GM19324 (cell line): ENCODE measurements around the gene SMPD3.
A peak's percentile ranks its signal among the peaks of the same experiment; 100 is the strongest.

Experiments used
- ATAC-seq: cut with Tn5 transposase; IDR thresholded peaks from one replicate; pipeline ENCODE4 v1.9.1; 2021; ENCODE audit warnings: mild to moderate bottlenecking, moderate library complexity; ENCODE audit not compliant: unreplicated experiment, low FRiP score

SMPD3 gene

DNA sequence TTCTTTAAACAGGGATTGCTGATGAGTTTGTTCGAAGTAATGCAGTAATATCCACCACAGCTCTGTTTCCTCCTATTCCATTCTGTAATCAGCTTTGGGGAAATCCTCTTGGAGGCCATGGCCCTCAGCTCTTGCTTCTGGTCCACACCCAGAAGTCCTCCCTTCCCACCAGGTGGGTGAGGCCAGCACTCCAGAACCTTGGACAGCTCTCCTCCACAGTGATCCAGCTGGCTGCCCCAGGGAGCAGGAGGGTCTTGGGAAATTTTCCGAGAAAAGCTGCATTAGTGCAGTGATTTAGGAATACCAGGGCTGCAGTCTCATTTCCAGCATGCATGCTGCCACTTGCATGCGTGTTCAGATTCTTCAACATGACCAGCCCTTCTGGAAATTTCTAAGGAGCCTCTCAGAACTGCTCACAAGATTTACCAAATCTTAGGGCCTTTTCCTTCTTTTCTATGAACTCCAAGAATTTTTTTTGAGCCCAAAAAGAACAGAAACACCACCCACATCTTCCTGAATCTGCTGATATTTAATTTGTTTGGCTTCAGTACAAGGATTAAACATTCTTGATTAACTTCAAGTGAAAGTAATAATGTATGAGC lies 4.2 kb downstream of the SMPD3 start:
- no peak for ATAC-seq

- ATAC-seq = no peak
Observed at GRCh38 chr16:68436581-68436980, 11.7 kb downstream of the SMPD3 start.

DNA sequence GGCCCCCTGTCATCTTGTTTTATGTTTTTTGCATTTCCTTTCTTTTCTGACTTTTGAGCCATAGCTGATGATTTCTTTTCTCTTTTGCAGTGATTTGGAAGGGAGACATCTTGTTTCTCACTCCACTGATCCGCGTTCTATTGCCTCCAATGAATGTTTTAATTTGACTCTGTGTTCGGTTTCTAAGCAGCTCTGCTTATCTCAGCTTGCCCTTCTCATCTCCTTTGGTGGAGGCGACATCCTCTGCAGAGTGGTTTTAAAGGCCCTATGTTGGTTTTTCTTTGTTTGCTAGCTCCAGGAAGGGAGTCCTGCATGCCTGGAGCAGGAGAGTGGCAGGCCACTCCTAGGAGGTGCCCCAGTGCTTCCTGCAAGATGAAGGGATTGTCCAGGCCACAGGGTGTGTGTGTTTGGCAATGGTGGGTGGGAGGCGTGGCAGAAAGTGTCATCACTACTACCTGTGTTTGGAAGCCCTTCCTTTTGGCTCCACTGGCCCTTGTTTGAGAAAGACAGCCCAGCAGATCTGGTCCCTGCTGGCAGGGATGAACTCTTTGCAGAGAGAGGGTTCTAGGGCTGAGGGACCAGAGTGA lies 13.6 kb downstream of the SMPD3 start:
- ATAC-seq = no peak

DNA sequence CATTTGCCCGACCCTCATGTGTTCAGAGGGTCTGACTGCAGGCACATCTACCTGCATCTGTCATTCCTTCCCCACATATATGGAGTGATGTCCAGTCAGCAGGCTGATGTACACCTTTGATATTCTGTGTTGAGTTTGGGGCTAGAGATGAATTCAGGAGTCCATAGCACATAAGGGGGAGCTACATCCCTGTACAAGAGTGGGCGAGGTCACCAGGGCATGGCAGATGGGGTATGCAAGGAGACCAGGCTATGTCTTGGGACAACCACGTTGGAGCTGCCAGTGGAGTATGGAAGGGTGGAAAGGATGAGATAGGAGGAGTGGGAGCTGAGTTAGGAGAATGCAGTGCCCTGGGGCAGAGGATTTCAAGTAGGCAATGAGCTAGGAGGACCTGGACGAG lies 15.0 kb downstream of the SMPD3 start:
- no peak for ATAC-seq

GRCh38 chr16:68432701-68433100 lies 15.6 kb downstream of the SMPD3 start:
- no peak for ATAC-seq

- no peak for ATAC-seq
Observed at GRCh38 chr16:68429076-68429854, 19.0 kb downstream of the SMPD3 start.

GRCh38 chr16:68427649-68428303 lies 20.5 kb downstream of the SMPD3 start:
- ATAC-seq = no peak

- no peak for ATAC-seq
Observed at GRCh38 chr16:68426347-68426652, 22.0 kb downstream of the SMPD3 start.

DNA sequence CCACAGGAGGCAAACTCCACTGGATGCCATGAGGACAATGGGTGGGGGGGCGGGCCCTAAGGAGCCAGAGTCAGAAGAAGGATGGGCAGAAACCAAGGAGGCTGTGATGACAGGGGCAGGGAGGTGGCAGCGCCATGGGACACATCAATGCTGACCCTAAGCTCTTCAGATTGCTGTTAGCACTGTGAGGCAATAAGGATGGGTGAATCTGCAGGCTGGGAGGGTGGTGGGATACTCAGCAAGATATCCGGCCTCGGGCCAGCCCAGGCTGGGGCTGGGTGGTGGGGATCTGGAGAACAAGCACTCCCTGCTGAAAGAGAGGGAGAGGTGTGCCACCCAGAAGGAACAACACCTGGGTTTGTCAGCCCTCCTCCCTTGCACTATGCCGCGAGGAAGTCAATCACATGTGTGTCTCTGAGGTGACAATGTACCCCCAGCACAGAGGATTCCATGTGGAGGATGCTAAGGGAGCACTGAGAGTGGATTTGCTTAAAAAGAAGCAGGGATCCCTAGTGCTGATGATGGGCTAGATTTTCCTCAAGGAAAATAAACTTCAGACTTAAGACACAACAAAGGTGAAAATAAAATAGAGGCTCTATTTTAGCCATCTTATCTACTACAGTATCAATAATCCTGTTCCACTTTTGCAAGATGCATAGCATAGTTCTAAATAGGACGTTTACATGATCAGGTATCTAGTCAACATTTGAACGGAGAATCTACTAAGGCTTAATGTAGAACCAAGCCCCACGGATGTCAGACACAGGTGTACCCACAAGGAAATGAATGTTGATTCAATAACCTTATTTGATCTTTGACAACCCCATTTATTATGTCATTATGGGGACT lies 22.6 kb downstream of the SMPD3 start:
- ATAC-seq = no peak

GRCh38 chr16:68423771-68424170 lies 24.5 kb downstream of the SMPD3 start:
- ATAC-seq = no peak

- no peak for ATAC-seq
Observed at GRCh38 chr16:68422396-68422960, 25.8 kb downstream of the SMPD3 start.

GRCh38 chr16:68421076-68421475 lies 27.2 kb downstream of the SMPD3 start:
- ATAC-seq = no peak

- no peak for ATAC-seq
Observed at GRCh38 chr16:68420366-68420942, 27.9 kb downstream of the SMPD3 start.

DNA sequence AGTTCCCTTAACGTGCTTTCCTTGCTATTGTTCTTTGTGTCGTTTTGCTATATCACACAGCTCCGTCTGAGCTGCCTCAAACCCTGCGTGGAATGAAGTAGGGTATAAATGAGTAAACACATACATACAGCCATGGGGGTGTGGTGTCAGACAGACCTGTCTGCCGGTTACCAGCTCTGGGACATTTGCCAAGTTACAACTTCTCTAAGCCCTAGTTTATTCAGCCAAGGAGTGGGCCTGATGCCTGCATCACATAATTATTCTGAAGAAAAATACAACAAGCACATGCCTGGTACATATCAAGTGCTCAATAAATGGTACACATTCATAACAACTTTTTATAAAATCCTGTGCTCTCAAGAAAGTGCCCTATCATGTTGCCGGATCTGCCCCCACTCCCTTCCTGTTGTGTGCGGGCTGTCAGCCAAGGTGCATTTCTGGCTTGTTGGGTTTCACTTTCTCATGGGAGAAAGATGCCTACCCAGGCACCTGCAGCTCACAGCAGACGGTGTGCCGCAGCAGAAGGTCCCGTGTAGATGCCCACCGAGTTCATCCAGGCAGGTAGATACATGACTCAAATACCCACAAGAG lies 30.5 kb downstream of the SMPD3 start:
- peak; percentile 76 for ATAC-seq

- ATAC-seq = no peak
Observed at GRCh38 chr16:68416057-68417046, 32.0 kb downstream of the SMPD3 start.

DNA sequence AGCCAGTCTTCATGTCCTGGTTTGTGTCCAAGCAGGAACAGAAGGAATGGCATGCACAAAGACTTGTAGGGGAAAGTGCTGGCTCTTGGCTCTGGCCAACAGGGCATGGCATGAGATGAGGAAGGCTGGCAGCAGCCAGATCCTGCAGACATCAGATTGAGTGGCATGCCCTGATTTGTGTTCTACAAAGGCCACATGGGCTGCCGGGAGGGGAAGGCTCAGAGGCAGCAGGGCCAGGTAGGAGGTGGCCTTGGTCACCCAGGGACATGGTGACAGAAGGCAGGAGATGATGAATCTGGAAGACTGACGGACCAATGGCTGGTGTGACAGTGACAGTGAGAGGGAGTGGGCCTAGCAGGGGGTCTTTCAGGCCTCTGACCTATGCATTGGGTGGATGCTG lies 33.7 kb downstream of the SMPD3 start:
- ATAC-seq = no peak

DNA sequence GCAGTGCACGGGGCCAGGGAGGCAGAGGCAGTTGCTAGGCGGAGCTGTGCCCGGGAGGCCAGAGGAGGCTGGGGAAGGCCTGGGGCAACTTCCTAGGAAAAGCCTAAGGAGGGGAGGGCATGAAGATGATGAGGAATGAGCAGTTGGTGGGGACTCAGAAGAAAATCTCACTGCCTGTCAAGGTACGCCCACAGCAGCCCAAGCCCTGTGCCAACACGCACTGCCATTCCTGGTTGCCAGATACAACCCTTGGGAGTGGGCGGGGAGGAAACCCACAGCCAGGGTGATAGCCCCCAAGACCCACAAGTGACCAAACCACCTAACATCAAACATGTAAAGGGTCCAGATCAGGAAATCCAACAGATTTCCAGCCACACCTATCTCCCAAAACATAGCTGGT lies 36.2 kb downstream of the SMPD3 start:
- ATAC-seq = no peak

DNA sequence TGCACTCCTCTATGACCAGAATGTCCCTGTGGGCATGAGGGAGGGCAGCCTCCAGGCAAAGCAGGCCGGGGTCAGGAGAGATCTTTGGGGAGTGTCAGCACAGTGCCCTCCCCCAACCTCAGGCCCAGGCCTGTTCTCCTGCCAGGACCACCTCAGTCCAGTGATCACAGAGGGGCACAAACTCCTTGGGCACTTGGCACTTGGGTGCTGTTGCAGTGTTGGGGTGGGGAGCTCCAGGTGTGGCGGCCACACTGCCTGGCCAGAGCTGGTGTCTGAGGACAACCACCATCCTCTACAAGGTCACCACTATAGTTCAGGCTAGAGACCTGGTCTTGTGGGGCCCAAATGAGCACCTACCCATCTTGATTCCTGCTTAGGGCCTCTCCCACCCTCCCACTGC lies 37.2 kb downstream of the SMPD3 start:
- ATAC-seq = no peak
